GM12878 (cell line): Measurements from ENCODE around the gene RND1. TPM values are rescaled to one million over a fixed set of nuclear protein-coding genes. Genes with fewer than 3 reads are reported as not detected.

Experiments
- ATAC-seq: fragments of 200-7000 bp; cut with Tn5 transposase; 3 replicates; pipeline ENCODE4 v1.9.1; 2020; ENCODE audit warnings: mild to moderate bottlenecking, moderate library complexity
- BruUV-seq: library from RNA; stranded (reverse); fragments of 400-500 nt; replicated peaks from 2 replicates; lab custom pipeline; 2021; lab: Mats Ljungman, UMichigan
- CTCF ChIA-PET: fragments of 300-600 bp; sonication (Branson Sonifier 250); formaldehyde crosslinking; extraction: SDS; loops from one replicate; lab custom pipeline; 2021; ENCODE audit warnings: inconsistent platforms; lab: Yijun Ruan, JAX
- POLR2A ChIA-PET: fragments of 350-600 bp; formaldehyde crosslinking; extraction: SDS; loops from one replicate; lab custom pipeline; 2021; ENCODE audit warnings: inconsistent platforms; lab: Charles Lee
- RAD21 ChIA-PET: fragments of 300-600 bp; sonication (Branson Sonifier 250); formaldehyde crosslinking; loops from one replicate; lab custom pipeline; 2023; ENCODE audit warnings: antibody characterized with exemption; ENCODE audit not compliant: unreplicated experiment; lab: Charles Lee
- SMC1A ChIA-PET: fragments of 300-600 bp; sonication (Branson Sonifier 250); formaldehyde crosslinking; loops from one replicate; lab custom pipeline; 2023; ENCODE audit not compliant: unreplicated experiment, uncharacterized antibody; lab: Charles Lee
- DNase-seq: peaks from one replicate; pipeline ENCODE4 v3.0.0-alpha.2; 2011; ENCODE audit warnings: low read depth, low spot score
- FAIRE-seq: peaks from 3 replicates; lab custom pipeline; 2011; peaks lifted over from hg19 to GRCh38; lab: Jason Lieb, UNC
- H2AFZ ChIP-seq: 2 replicates; pipeline ENCODE4 v1.6.0; 2011; ENCODE audit warnings: low read depth, low read length, control low read depth; ENCODE audit not compliant: control insufficient read depth
- H3K27ac ChIP-seq: 2 replicates; pipeline ENCODE4 v1.5.1; 2011; ENCODE audit warnings: control low read depth; ENCODE audit not compliant: control insufficient read depth, insufficient read depth
- H3K27me3 ChIP-seq, 2 experiments: replicated peaks in 1 of 2; 2 replicates each; pipeline versions ENCODE4 v1.6.0 to v1.6.1; 2011; ENCODE audit warnings: low read length in 1 of 2; ENCODE audit not compliant: control insufficient read depth in 2 of 2, insufficient read depth in 2 of 2
- H3K36me3 ChIP-seq, 2 experiments: 2 replicates each; pipeline ENCODE4 v1.5.1; 2011; ENCODE audit warnings: low read length in 1 of 2; ENCODE audit not compliant: control insufficient read depth in 2 of 2, insufficient read depth in 2 of 2
- H3K4me1 ChIP-seq: 2 replicates; pipeline ENCODE4 v1.6.1; 2011; ENCODE audit warnings: mild to moderate bottlenecking, low read length, moderate library complexity, mixed read lengths; ENCODE audit not compliant: control insufficient read depth, insufficient read depth
- H3K4me2 ChIP-seq: 2 replicates; pipeline ENCODE4 v1.6.0; 2011; ENCODE audit warnings: control low read depth; ENCODE audit not compliant: control insufficient read depth, insufficient read depth
- H3K4me3 ChIP-seq: fragments of 200-600 bp; sonication (generic); 2 replicates; pipeline ENCODE4 v1.5.1; 2016
- H3K79me2 ChIP-seq: 2 replicates; pipeline ENCODE4 v1.6.0; 2011; ENCODE audit warnings: low read length; ENCODE audit not compliant: control insufficient read depth, insufficient read depth
- H3K9ac ChIP-seq: 2 replicates; pipeline ENCODE4 v1.8.0; 2011; ENCODE audit warnings: low read length, control low read depth, mixed read lengths; ENCODE audit not compliant: control insufficient read depth, insufficient read depth
- H3K9me3 ChIP-seq: replicated peaks from 3 replicates; pipeline ENCODE4 v1.5.1; 2011; ENCODE audit warnings: mild to moderate bottlenecking, low read length; ENCODE audit not compliant: control insufficient read depth, insufficient read depth
- H4K20me1 ChIP-seq: 2 replicates; pipeline ENCODE4 v1.6.0; 2011; ENCODE audit not compliant: control insufficient read depth, insufficient read depth
- NFYA ChIP-seq: IDR thresholded peaks from 2 replicates; pipeline ENCODE4 v1.6.1; 2011; ENCODE audit warnings: low read depth, mild to moderate bottlenecking, low read length, improper control_type of control experiment, borderline replicate concordance
- POLR2A ChIP-seq: IDR thresholded peaks from 2 replicates; pipeline ENCODE4 v1.6.1; 2011; ENCODE audit warnings: low read depth, mild to moderate bottlenecking, low read length
- WGBS: methylation state at CpG from one replicate; pipeline ENCODE4 v1.1.6; 2016; ENCODE audit warnings: low lambda C conversion rate; ENCODE audit not compliant: insufficient replicate concordance, insufficient coverage; ENCODE audit errors: missing lambda C conversion rate; 5-methylcytosine and 5-hydroxymethylcytosine counted together
- in situ Hi-C: fragments of 300-500 bp; cut with MboI; formaldehyde crosslinking; loops from 9 replicates; pipeline ENCODE4 v1.14.3; 2018; ENCODE audit warnings: mixed read lengths
- intact Hi-C: fragments of 100-400 bp; cut with micrococcal nuclease; formaldehyde crosslinking; loops from one replicate; pipeline ENCODE4 v1.14.2; 2022; ENCODE audit not compliant: unreplicated experiment
- polyA plus RNA-seq, 11 experiments: library from polyadenylated mRNA; depleted of rRNA in 4 of 11; unstranded in 6 of 11; stranded (reverse) in 5 of 11; fragments of >200 nt; fragmentation: Nextera tagmentation in 4 of 11; fragmentation: Illumina TruSeq in 1 of 11; extraction: Ambion mirVana in 4 of 11; extraction: Trizol in 1 of 11; gene quantifications; 1 replicate in 1 of 11; 2 replicates in 10 of 11; pipeline versions ENCODE4 v1.2.1 to v1.2.3, GENCODE V29; 2011 to 2016; ENCODE audit warnings: inconsistent platforms in 2 of 11, missing spikeins in 2 of 11, low read depth in 1 of 11
- total RNA-seq, 4 experiments: library from RNA; depleted of rRNA in 3 of 4; stranded (reverse); fragments of >200 nt in 3 of 4; fragmentation: Illumina TruSeq in 1 of 4; extraction: Trizol in 1 of 4; gene quantifications; 2 replicates each; pipeline versions ENCODE4 v1.2.1 to v1.2.3, GENCODE V29; 2013 to 2021

RND1 gene
- total and polyA plus RNA-seq, 10 of the 15 experiments (the other 5 are each of a cell fraction or from before 2014, with no cell fraction given): 0.24 to 5.1 (median 1.5) TPM

DNA sequence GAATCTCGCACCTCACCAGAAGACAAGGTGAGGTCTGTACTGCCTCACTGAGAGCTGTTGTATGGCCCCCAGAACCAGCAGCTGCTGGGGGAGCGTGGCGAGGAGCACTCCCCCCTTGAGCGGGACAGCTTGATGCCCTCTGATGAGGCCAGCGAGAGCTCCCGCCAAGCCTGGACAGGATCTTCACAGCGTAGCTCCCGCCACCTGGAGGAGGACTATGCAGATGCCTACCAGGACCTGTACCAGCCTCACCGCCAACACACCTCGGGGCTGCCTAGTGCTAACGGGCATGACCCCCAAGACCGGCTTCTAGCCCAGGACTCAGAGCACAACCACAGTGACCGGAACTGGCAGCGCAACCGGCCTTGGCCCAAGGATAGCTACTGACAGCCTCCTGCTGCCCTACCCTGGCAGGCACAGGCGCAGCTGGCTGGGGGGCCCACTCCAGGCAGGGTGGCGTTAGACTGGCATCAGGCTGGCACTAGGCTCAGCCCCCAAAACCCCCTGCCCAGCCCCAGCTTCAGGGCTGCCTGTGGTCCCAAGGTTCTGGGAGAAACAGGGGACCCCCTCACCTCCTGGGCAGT is 38.1 kb downstream of the RND1 start:
- no peaks in the 10 kb centered on the region; the same call in 1 of the 2 replicates for H3K4me1 ChIP-seq
- no peaks in the 10 kb centered on the region for H4K20me1 ChIP-seq
- H3K9ac ChIP-seq: no peak overlapping the region
- in situ Hi-C loops (no loop called here), intact Hi-C loops (no loop called here)
- ChIA-PET POLR2A (interaction anchor here (1.6 kb wide), 1 partner anchor 8 kb away, joined by 4 read pairs; no protein-coding TSS in a partner anchor), CTCF (interaction anchor here (1.0 to 1.5 kb wide), 4 partner anchors 12 to 169 kb away, joined by 3 to 4 read pairs (median 3); no protein-coding TSS in a partner anchor), SMC1A (no interaction called here), RAD21 (interaction anchor here (1.1 kb wide), 1 partner anchor 74 kb away, joined by 3 read pairs; no protein-coding TSS in a partner anchor)
- H3K9me3 ChIP-seq: no peaks in the 10 kb centered on the region
- DNase-seq (no peak), ATAC-seq (no peak), FAIRE-seq (no peak)
- no peak overlapping the region for H3K4me3 ChIP-seq
- no TSS peak for BruUV-seq
- no peak overlapping the region for H3K4me2 ChIP-seq
- H3K27ac ChIP-seq: no peak overlapping the region
- WGBS: 94% methylated on average over 17 of the region's 17 CpGs
- peaks cover 23 to 31% of the 10 kb centered on the region in 2 experiments; a peak in 3 of 4 replicates for H3K36me3 ChIP-seq
- no peak overlapping the region for H2AFZ ChIP-seq
- H3K79me2 ChIP-seq: no peaks in the 10 kb centered on the region
- H3K27me3 ChIP-seq: no peaks in the 10 kb centered on the region; a peak in 1 of 4 replicates
- TF ChIP-seq POLR2A (peak; percentile 26; the same call in 1 of the 2 replicates), NFYA (no peak)

DNA sequence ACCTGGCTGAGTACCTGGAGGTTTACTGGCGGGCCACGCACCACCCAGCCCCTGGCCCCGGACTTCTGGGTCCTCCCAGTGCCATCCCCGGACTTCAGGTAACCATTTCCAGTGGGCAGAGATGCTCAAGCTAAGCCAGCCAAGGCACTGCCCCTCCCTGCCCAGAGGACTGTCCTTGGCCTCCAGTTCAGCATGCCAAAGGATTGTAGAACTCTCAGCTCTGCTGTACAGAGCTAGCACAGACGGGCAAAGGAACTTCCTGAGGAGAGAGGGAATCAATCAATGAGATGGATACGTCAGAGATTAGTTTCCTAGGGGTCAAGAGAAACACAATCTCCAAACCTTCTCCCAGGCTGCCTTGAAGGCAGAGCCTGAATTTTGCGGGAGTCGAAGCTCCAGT is 38.6 kb downstream of the RND1 start:
- ATAC-seq: no peak
- SMC1A ChIA-PET: no interaction called here
- 94% methylated on average over 8 of the region's 8 CpGs for WGBS
- no peak for TF ChIP-seq POLR2A
- POLR2A ChIA-PET: no interaction called here
- in situ Hi-C loops (no loop called here), intact Hi-C loops (no loop called here)
- CTCF ChIA-PET: interaction anchor here (1.0 to 1.5 kb wide), 4 partner anchors 11 to 170 kb away, joined by 3 to 4 read pairs (median 3); no protein-coding TSS in a partner anchor
- RAD21 ChIA-PET: interaction anchor here (1.1 kb wide), 1 partner anchor 74 kb away, joined by 3 read pairs; no protein-coding TSS in a partner anchor
- H3K36me3 ChIP-seq: peaks cover 23 to 28% of the 10 kb centered on the region in 2 experiments; a peak in 3 of 4 replicates
- no peak overlapping the region for H3K4me2 ChIP-seq
- BruUV-seq: no TSS peak
- no peaks in the 10 kb centered on the region for H3K79me2 ChIP-seq
- H3K4me3 ChIP-seq: no peak overlapping the region
- H3K27me3 ChIP-seq: no peaks in the 10 kb centered on the region; a peak in 1 of 4 replicates
- no peaks in the 10 kb centered on the region for H3K9me3 ChIP-seq
- no peaks in the 10 kb centered on the region for H4K20me1 ChIP-seq
- H3K27ac ChIP-seq: no peak overlapping the region
- no peak for FAIRE-seq
- no peaks in the 10 kb centered on the region; the same call in 1 of the 2 replicates for H3K4me1 ChIP-seq
- H3K9ac ChIP-seq: no peak overlapping the region
- no peak overlapping the region for H2AFZ ChIP-seq
- no peak for DNase-seq
